Transverse colon (tissue), 4 donors: ENCODE results near the gene ZNF728.
"Not testable (repeated sequence)": the region's sequence is repeated elsewhere in the genome, so short reads cannot be mapped to it uniquely, and the experiment has no call there.

Experiments
- CTCF ChIP-seq, 5 experiments: fragments of 200-600 bp in 3 of 5; fragments of 450-650 bp in 2 of 5; sonication (generic) in 3 of 5; IDR thresholded peaks; 1 replicate in 2 of 5; 2 replicates in 3 of 5; pipeline ENCODE4 v1.5.1; 2016 to 2017; ENCODE audit warnings: antibody characterized with exemption in 5 of 5, inconsistent platforms in 3 of 5, mild to moderate bottlenecking in 2 of 5, moderate library complexity in 1 of 5
- POLR2A ChIP-seq: fragments of 450-650 bp; IDR thresholded peaks from one replicate; pipeline ENCODE4 v1.6.1; 2016; ENCODE audit warnings: antibody characterized with exemption, mild to moderate bottlenecking, moderate library complexity
- POLR2AphosphoS5 ChIP-seq, 3 donors: sonication (generic); formaldehyde crosslinking; IDR thresholded peaks; one replicate each; pipeline ENCODE4 v1.6.1; 2016; ENCODE audit warnings: antibody characterized with exemption in 3 of 3

GRCh38 chr19:22994957-22995356 lies 8.0 kb downstream of the ZNF728 start:
- TF ChIP-seq CTCF (IDR thresholded peaks at IDR 0.05); POLR2AphosphoS5 (IDR thresholded peaks at IDR 0.05); POLR2A: not testable (repeated sequence)
